ENCODE results near the gene ETDA. TPM values are rescaled to one million over a fixed set of nuclear protein-coding genes. Genes with fewer than 3 reads are reported as not detected.
A peak's percentile ranks its signal among the peaks of the same experiment; 100 is the strongest.

The ETDA gene
- total RNA-seq, 2 donors from 2014 or later = not detected

DNA sequence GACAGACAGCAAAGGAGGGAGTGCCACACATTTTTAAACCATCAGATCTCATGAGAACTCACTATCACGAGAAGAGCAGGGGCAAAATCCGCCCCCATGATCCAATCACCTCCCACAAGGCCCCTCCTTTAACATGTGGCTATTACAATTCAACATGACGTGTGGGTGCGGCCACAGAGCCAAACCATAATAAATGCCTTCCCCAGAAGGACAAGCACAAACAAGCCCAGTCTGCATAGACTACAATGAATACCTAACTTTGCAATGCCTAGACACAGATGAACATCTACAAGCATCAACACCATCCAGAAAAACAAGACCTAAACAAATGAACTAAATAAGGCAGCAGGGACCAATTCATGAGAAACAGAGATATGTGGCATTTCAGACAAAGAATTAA lies 12.3 kb downstream of the ETDA start:
- no peaks in the 10 kb centered on the region for H3K27me3 ChIP-seq (replicated peaks; ENCODE audit: insufficient read depth)
- H3K9me3 ChIP-seq = no peaks in the 10 kb centered on the region
- no peaks in the 10 kb centered on the region for H3K36me3 ChIP-seq
- no peak overlapping the region for H3K27ac ChIP-seq
- H3K4me3 ChIP-seq = no peak overlapping the region
- DNase-seq (ENCODE audit: low spot score) (no peak), ATAC-seq (ENCODE audit: insufficient number of reproducible peaks, low FRiP score, low read depth) (no peak)
- TF ChIP-seq, protein P1, sequence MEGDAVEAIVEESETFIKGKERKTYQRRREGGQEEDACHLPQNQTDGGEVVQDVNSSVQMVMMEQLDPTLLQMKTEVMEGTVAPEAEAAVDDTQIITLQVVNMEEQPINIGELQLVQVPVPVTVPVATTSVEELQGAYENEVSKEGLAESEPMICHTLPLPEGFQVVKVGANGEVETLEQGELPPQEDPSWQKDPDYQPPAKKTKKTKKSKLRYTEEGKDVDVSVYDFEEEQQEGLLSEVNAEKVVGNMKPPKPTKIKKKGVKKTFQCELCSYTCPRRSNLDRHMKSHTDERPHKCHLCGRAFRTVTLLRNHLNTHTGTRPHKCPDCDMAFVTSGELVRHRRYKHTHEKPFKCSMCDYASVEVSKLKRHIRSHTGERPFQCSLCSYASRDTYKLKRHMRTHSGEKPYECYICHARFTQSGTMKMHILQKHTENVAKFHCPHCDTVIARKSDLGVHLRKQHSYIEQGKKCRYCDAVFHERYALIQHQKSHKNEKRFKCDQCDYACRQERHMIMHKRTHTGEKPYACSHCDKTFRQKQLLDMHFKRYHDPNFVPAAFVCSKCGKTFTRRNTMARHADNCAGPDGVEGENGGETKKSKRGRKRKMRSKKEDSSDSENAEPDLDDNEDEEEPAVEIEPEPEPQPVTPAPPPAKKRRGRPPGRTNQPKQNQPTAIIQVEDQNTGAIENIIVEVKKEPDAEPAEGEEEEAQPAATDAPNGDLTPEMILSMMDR (IDR thresholded peaks at IDR 0.05) = no peak
- H3K4me1 ChIP-seq (ENCODE audit: control insufficient read depth in 1 of 2, low read depth in 2 of 2) = no peaks in the 10 kb centered on the region

DNA sequence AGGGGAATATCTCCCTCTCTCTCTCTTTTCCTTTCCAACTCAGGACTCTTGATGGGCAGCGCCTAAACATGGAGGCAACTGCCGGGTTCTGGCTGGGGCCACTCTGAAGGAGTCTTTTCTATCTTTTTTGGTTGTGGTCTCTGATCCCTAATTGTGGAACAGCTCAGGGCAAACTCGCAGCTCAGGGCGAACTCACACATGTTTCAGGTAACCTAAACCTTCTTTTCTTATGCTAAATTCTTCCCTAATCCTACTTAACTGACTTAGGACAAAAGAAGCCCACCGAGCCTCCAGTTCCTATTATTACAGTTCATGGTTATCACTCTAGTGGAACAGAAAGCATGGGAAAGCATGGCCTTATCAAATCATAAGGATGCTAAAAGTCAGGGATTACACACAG lies 21.3 kb downstream of the ETDA start:
- ATAC-seq (ENCODE audit: insufficient number of reproducible peaks, low FRiP score, low read depth) (no peak), DNase-seq (ENCODE audit: low spot score) (no peak)
- no peak overlapping the region for H3K4me3 ChIP-seq
- H3K4me1 ChIP-seq (ENCODE audit: control insufficient read depth in 1 of 2, low read depth in 2 of 2) = no peaks in the 10 kb centered on the region
- no peaks in the 10 kb centered on the region for H3K36me3 ChIP-seq
- no peak overlapping the region for H3K27ac ChIP-seq
- H3K27me3 ChIP-seq (replicated peaks; ENCODE audit: insufficient read depth) = no peaks in the 10 kb centered on the region
- TF ChIP-seq, protein P1 (IDR thresholded peaks at IDR 0.05) = no peak
- H3K9me3 ChIP-seq = peaks cover 2% of the 10 kb centered on the region

DNA sequence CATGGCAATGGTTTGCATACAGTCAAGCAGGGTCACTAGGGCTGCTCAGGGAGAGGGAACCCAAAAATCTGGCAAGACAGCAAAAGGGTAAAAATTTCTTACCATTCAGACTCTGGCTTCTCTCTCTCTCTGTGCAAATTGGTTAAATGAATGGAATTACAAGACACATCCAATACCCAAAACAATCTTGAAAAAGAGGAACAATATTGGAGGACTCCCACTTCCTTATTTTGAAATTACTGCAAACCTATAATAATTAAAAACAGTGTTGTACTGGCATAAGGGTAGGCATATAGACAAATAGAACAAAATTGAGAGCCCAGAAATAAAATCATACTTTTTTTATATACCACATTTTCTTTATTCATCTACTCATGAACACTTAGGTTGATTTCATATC lies 24.1 kb downstream of the ETDA start:
- no peak overlapping the region for H3K27ac ChIP-seq
- H3K4me3 ChIP-seq = no peak overlapping the region
- TF ChIP-seq, protein P1 (IDR thresholded peaks at IDR 0.05) = no peak
- no peaks in the 10 kb centered on the region for H3K36me3 ChIP-seq
- ATAC-seq (ENCODE audit: insufficient number of reproducible peaks, low FRiP score, low read depth) (no peak), DNase-seq (ENCODE audit: low spot score) (no peak)
- H3K27me3 ChIP-seq (replicated peaks; ENCODE audit: insufficient read depth) = no peaks in the 10 kb centered on the region
- no peaks in the 10 kb centered on the region for H3K4me1 ChIP-seq (ENCODE audit: control insufficient read depth in 1 of 2, low read depth in 2 of 2)
- H3K9me3 ChIP-seq = peaks cover 6% of the 10 kb centered on the region

DNA sequence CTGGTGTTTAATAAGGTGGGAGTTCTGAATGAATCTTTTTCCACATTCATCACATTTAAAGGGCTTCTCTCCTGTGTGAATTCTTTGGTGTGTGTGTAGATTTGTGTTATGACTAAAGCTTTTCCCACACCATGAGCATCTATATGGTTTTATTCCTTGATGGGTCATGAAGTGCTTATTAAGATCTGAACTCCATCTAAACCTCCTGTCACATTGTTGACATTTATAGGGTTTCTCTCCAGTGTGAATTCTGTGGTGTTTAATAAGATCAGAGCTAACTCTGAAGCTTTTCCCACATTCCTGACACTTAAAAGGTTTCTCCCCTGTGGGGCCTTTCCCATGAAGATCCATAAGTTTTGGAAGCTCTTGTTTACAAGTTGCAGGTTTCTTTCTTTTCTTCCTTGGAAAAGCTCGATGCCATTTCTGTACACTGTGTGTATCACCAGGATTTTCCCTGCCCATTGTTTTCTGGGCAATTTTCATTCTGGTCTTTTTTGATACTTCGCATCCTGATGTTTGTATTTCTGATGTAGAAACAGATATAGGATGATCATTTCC lies 35.5 kb downstream of the ETDA start:
- TF ChIP-seq, protein P1 (IDR thresholded peaks at IDR 0.05) = no peak
- Histone ChIP-seq H3K4me1 (ENCODE audit: control insufficient read depth in 1 of 2, low read depth in 2 of 2) (no peaks in the 10 kb centered on the region), H3K27me3 (replicated peaks; ENCODE audit: insufficient read depth) (no peaks in the 10 kb centered on the region), H3K4me3 (no peak overlapping the region), H3K27ac (no peak overlapping the region), H3K36me3 (peaks cover 2% of the 10 kb centered on the region), H3K9me3 (peaks cover 36% of the 10 kb centered on the region)
- ATAC-seq (ENCODE audit: insufficient number of reproducible peaks, low FRiP score, low read depth) = no peak
- DNase-seq (ENCODE audit: low spot score) = no peak

DNA sequence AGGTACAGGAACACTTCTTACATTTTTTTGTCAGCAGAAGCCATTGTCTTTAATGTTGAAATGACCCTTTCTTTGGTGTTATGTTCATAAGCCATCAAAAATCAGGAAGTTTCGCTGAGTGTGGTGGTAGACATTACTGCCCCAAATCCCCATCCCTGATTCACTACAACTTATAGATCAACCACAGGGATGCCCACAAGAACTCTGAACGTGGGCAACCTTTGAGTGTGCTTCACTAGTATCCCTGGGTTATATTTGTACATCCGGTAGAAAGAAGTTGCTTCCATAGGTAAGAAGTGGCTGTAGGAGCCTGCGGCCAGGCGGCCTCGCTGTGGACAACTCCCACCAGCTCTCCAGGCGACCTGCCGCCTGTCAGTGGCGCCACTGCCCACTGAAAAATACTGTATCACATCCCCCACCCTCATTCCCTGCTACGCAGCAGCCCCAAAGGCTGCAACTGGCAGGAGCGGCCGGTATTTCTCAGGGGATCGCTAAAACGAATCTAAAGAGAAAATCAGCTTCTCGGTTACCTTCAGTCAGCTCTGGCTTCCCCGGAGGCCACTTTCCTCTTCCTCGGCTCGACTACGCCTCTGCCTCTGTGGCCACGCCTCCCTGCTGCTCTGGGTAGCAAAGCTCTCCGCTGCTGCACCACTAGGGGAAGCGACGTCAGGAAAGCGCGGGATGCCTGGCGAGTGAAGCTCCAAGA lies 43.5 kb downstream of the ETDA start:
- Histone ChIP-seq H3K27ac (no peak overlapping the region), H3K36me3 (no peaks in the 10 kb centered on the region), H3K27me3 (replicated peaks; ENCODE audit: insufficient read depth) (no peaks in the 10 kb centered on the region), H3K4me1 (ENCODE audit: control insufficient read depth in 1 of 2, low read depth in 2 of 2) (no peaks in the 10 kb centered on the region), H3K4me3 (peak overlapping the region; percentile 58), H3K9me3 (no peaks in the 10 kb centered on the region)
- TF ChIP-seq, protein P1 (IDR thresholded peaks at IDR 0.05) = no peak
- DNase-seq (ENCODE audit: low spot score) = no peak
- ATAC-seq (ENCODE audit: insufficient number of reproducible peaks, low FRiP score, low read depth) = no peak

Data from thoracic aorta (tissue), 2 donors.